IPS-11a (cell line): ENCODE measurements around the gene BMP2.

Source experiments
- H3K4me3 ChIP-seq: one replicate; pipeline ENCODE4 v1.5.1; 2013; ENCODE audit warnings: low read depth, low read length, control low read depth

Gene BMP2

GRCh38 chr20:6767536-6768227 is at the start of gene BMP2:
BMP2 (plus strand) TSS chr20:6767686; CDS start chr20:6770127, 2,441 bp downstream.
- peak within 1 kb of the TSS; percentile 70 for H3K4me3 ChIP-seq

- no peak overlapping the region for H3K4me3 ChIP-seq
Observed at GRCh38 chr20:6718662-6719368, 48.7 kb upstream of the BMP2 start.

GRCh38 chr20:6719369-6719721 is 48.1 kb upstream of the BMP2 start:
- no peak overlapping the region for H3K4me3 ChIP-seq

- no peak overlapping the region for H3K4me3 ChIP-seq
Observed at GRCh38 chr20:6726761-6727160, 40.7 kb upstream of the BMP2 start.

- H3K4me3 ChIP-seq = no peak overlapping the region
Observed at GRCh38 chr20:6730672-6731328, 36.7 kb upstream of the BMP2 start.

GRCh38 chr20:6732001-6732447 is 35.5 kb upstream of the BMP2 start:
- no peak overlapping the region for H3K4me3 ChIP-seq

GRCh38 chr20:6732851-6733250 is 34.6 kb upstream of the BMP2 start:
- H3K4me3 ChIP-seq = no peak overlapping the region

GRCh38 chr20:6733965-6734364 is 33.5 kb upstream of the BMP2 start:
- H3K4me3 ChIP-seq = no peak overlapping the region

- H3K4me3 ChIP-seq = no peak overlapping the region
Observed at GRCh38 chr20:6735942-6736845, 31.3 kb upstream of the BMP2 start.

- no peak overlapping the region for H3K4me3 ChIP-seq
Observed at GRCh38 chr20:6739406-6739805, 28.1 kb upstream of the BMP2 start.

- H3K4me3 ChIP-seq = no peak overlapping the region
Observed at GRCh38 chr20:6740096-6740495, 27.4 kb upstream of the BMP2 start.

- no peak overlapping the region for H3K4me3 ChIP-seq
Observed at GRCh38 chr20:6744180-6744579, 23.3 kb upstream of the BMP2 start.

- no peak overlapping the region for H3K4me3 ChIP-seq
Observed at GRCh38 chr20:6744805-6745204, 22.7 kb upstream of the BMP2 start.

- no peak overlapping the region for H3K4me3 ChIP-seq
Observed at GRCh38 chr20:6746901-6747609, 20.4 kb upstream of the BMP2 start.

GRCh38 chr20:6750438-6750837 is 17.0 kb upstream of the BMP2 start:
- no peak overlapping the region for H3K4me3 ChIP-seq

GRCh38 chr20:6756693-6757595 is 10.5 kb upstream of the BMP2 start:
- no peak overlapping the region for H3K4me3 ChIP-seq

- no peak overlapping the region for H3K4me3 ChIP-seq
Observed at GRCh38 chr20:6764619-6765018, 2.9 kb upstream of the BMP2 start.

- H3K4me3 ChIP-seq = no peak overlapping the region
Observed at GRCh38 chr20:6765469-6766058, 1.9 kb upstream of the BMP2 start.

GRCh38 chr20:6766433-6766832 is 1.1 kb upstream of the BMP2 start:
- H3K4me3 ChIP-seq = no peak overlapping the region
